Measurements from ENCODE around the gene PTPRG.

PTPRG gene

DNA sequence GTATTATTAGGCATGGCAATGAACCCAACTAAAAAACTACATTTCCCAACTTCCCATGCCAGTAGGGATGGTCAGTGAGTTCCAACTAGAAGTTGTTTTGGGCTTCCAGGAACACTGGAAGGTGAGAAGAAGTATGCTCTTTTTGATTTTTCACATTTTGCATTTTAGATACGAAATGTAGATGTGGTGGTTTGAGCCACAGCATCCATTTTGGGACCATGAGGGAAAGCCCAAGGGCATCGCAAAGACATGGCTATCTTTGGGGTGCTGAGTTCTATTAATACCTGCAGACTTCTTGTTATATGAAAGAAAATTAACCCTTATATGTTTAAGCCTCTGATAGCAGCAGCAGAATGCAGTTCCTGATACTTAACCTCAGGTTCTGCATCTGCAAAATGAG, 62.9 kb downstream of the PTPRG start:
- no peak for DNase-seq

DNA sequence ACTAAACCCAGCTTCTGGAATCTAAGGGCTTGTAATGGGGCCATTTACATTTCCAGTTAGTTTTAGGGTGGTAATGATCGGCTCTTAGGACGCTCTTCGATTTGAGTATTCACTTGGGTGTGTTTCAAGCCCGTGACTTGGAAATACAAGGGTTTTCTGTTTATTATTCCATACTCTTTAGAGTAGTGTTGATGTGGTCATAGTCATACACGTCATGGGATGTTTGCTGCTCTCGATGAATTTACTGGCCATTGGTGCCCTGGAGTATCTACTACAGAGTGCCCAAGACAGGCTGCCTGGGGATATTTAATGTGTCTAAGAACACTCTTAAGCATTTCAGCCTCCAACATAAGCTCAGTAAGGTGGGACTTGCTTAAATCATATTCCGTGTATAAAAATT, 64.1 kb downstream of the PTPRG start:
- no peak for DNase-seq

DNA sequence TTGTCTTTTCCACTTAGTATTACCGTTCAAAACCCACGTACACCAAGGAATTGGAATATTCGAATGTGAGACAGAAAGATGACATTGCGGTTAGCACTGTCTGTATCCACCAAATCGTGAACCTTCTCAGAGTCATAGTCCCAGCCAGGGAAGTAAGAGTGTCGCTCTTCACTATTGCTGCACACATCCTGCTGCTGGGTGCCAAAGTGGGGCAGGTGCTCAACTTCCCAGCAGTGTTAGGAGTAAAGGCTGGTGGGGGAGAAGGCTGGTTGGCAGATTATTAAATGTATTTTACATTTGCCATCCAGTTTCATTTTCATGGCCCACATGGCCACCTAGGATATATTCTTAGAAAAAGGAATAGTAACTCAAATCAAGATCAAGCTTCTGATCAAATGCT, 65.1 kb downstream of the PTPRG start:
- no peak for DNase-seq

DNA sequence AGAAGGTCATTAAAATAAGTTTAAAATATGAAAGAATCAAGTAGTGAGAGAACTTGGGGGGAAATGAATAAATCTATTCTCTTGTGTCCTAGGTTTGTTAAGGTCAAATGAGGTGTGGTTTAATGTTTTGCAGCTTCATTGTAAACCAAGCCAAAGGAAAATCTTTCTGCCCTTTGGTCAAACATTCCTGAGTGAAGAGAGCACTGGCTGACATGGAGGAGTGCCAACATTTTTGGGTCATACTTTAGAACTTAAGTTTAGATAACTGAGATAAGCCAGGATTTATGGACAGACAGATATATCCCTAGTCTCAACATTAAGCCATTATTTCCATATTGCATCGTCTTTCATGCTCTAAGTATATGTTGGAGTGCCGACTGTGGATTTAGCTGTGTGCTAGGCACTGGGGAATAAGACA, 66.4 kb downstream of the PTPRG start:
- no peak for DNase-seq

DNA sequence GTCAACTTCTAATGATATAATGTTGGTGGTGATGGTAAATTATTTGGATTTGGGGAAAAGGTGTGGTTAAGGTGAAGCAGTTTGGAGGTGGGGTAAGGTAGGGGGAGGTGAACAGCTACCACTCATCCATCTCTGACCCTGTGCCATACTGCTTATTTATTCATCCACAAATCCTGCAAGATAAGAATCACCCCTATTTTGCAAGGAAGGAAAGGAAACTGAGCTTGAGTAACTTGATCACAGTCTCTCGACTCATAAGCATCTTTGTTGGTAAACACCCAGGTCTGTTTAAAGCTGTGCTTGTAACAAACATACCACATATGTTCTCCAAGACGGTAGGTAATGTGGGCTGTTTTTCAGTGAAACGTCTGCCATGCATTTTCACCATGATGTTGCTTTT, 67.3 kb downstream of the PTPRG start:
- no peak for DNase-seq

DNA sequence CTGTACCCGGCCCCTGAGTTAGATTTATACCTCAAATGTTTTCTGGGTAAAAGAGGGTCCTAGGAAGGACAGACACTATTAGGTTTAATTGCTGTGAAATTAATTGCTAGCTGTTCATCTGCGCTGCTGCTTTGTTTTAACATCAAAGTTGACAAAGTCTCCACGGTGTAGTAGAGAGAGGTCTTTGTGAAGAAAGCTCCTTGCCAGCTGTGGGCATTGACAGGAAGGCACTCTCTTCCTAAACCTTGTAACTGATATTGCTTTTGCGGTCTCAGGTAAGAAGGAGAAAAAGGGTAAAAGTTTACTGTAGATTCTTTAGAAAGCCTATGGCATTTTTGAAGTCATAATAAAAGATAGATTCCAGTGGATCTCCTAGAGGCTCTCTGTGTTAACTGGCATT, 68.1 kb downstream of the PTPRG start:
- DNase-seq: no peak

DNA sequence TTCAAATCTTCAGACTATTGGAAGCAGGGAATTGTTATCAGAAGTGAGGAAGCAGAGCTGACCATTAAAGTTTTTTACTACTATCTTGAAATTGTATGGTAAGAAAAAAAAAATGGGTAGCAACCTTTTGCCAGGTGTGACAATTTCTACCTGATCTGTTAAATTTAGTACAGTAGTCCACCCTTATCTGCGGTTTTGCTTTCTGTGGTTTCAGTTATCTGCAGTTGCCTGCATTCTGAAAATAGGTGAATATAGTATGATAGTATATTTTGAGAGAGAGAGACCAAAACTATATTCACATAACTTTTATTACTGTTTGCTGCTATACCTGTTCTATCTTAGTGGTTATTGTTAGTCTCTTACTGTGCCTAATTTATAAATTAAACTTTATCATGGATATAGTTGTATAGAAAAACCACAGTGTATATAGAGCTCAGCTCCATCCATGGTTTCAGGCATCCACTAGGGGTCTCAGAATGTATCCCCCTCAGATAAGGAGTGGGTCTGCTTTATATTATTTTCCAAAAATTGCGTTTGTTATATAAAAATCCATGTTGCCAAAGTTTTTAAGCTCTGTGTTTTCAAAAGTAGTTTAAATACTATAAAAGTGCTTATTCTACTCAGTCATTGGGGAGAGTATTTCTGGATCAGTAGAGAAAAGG, 69.9 kb downstream of the PTPRG start:
- DNase-seq: no peak

DNA sequence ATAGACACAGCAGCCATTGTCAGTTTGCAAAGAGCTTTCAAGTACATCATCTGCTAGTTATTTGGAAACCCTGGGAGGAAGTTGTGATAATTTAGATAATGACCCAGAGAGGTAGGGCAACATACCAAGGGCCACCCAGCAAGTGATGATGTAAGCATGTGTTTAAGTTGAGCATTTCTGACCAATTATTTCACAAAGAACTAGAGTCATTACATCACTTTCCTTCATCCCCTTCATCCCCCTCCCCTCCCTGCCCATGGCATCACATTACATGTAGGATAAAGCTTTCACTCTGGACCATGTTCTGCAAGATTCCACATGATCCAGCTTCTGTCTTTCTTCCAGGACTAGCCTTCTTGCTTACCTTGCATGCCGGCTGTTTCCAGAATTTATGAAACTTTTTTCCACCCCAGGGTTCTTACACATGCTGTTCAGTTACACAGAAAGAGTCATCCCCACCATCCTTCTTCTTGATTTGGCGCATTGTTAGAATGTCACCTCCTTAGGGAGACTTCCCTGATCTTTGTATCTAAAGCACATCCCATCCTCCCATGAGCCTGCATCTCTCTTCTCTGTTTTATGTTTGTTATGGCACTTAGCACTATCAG, 71.3 kb downstream of the PTPRG start:
- no peak for DNase-seq

DNA sequence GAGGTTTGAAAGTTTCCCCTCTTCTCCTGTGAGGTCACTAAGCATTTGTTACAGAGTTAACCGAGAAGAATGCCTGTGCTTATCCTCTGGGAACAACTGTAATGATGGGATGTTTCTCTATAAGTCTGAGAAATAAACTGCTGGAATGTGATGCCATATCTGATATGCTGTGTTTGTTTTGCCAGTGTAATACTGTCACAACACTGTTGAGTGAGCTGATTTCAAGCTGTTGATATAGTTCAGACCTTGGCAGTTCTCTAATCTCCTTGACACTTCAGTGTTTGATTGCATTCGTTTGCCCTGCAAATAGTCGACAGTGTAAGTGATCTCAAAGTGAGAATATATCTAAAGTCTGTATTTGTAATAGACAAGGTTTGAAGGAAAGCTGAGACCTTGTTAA, 73.3 kb downstream of the PTPRG start:
- DNase-seq: no peak

DNA sequence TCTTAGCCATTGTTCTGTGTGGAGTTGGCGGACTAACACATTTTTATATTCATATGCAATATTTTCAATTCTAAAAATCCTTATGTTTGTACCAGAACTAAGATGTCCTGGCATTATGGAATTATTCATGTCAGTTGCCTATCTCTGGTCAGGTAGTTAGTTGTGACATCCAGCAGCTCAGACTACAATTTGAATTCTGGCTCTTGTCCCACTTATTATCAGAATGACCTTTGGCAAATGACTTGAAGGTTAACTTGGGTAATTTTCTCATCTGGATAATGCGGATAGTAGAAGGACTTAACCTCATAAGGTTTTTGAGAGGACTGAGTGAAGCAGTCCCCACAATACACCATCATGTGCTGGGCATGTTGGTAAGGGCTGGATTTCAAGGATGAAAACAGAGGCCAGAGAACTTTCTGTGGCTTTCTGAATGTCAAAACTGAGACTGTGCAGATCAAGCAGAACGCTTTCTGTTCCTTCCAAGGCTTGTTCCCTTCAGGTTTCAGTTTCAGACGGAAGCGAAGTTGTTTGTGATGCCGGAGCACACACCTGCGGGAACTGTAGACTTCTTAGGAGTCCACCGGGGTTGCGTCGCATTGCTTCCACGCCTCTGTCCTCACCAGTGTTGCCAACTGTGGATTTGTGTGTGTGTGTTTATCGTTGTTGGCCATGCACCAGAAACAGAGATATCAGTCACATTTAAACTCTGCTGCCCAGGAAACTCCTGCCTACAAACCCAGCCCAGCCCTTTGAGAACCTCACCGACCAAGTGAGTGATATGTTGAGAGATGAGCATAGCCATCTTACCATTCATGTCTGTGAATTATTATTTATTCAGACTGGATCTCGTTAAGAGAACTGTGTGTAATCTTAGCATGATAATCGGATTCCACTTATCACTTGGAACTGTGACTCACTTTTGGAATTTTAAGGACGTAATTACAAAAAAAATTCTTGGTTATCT, 76.0 kb downstream of the PTPRG start:
- no peak for DNase-seq

DNA sequence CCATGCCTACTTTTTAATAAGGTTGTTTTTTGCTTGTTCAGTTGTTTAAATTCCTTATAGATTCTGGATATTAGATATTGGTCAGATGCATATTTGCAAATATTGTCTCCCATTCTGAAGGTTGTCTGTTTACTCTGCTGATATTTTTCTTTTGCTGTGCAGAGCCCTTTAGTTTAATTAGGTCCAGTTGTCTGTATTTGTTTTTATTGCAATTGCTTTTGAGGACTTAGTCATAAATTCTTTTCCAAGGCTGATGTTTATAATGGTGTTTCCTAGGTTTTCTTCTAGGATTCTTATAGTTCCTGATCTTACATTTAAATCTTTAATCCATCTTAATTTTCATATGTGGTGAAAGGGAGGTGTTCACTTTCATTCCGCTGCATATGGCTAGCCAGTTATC, 77.4 kb downstream of the PTPRG start:
- DNase-seq: no peak

DNA sequence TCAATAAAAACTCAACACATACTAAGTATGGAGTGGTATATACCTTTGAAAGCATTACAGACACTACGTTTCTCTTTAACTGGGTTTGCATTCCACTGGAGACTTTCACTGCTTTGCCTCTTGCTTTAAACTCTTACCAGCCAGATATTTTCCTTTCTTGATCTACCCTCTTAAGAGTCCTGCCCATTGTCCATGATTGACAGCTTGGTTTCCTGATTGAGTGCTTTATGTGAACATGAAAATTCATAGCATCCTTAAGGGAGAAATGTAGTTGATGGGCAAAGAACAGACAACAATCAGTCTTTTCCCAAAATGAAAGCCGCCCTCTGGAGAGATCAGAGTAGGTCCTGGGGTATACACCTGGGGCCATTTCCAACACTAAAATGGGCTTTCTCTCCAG, 78.6 kb downstream of the PTPRG start:
- no peak for DNase-seq

DNA sequence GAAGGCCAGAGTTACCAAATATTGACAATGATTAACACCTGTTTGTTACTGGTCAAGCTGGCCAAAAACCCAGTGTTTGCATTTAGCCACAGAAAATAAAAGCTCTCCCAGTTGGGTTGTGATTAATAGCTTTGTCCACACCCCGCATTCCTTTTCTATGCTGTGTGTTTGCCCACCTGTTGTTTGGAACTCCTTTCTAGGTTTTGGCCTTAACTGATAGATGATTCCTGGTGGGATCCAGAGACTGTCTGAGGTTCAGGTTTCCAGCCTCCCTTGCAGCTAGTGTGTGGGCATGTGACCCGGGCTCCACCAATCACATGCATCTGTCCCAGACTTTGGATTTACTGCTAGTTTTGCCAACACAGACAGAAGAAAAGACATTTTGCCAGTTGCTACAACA, 83.8 kb downstream of the PTPRG start:
- DNase-seq: no peak

DNA sequence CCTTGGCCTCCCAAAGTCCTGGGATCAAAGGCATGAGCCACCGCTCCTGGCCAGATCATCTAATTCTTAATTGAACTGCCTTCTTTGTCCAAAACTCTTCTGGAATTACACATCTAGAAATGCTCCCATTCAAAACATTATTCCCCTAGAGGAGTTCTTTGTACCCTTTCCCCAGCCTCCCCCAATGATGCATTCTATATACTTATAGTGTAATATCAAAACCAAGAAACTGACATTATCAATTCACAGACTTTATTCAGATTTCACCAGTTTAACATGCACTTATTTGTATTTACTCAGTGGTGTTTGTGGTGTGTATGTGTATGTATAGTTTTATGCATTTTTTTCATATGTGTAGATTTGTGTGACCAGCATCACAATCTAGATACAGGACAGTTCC, 85.0 kb downstream of the PTPRG start:
- DNase-seq: no peak

DNA sequence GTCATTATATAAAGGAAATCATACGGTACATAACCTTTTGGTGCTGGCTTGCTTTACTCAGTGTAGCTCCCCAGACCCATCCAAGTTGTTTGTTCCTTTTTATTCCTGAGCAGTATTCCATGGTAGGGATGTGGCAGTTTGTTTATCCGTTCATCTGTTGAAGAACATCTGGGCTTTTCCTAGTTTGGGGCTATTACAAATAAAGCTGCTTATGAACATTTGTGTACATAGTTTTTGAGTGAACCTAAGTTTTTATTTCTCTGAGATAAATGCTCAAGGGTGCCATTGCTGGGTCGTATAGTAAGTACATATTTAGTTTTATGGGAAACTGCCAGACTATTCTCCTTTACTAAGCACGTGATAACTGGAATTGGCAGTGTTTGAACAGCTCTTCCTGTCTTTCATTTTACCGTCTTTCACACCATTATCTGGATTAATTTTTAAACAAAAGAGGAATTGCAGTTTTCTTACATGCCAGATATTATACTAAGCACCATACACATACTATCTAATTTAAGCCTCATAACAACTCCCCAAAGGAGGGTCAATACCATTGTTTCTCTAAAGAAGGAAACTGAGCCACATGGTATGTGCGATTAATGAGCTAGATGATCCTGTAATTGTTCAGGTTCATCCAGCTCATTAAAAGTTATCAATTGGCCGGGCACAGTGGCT, 85.6 kb downstream of the PTPRG start:
- no peak for DNase-seq

DNA sequence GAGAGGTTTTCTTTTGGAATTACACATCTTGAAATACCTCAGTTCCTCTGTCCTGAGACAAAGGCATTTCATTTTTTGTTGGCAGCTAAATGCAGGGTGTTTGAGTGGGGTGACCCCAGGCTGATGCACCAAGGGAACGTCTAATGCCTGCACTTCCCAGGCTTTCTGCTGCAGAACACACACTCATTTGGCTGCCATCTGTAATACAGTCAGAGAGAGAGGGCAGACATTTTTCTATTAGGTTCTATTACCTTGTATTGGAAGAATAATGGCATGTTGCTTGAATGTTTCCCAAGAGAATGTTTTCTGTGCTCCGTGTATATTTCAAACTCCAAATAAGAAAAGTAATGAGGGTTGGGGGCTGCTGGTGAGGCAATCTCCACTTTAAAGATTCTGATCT, 87.1 kb downstream of the PTPRG start:
- DNase-seq: no peak

DNA sequence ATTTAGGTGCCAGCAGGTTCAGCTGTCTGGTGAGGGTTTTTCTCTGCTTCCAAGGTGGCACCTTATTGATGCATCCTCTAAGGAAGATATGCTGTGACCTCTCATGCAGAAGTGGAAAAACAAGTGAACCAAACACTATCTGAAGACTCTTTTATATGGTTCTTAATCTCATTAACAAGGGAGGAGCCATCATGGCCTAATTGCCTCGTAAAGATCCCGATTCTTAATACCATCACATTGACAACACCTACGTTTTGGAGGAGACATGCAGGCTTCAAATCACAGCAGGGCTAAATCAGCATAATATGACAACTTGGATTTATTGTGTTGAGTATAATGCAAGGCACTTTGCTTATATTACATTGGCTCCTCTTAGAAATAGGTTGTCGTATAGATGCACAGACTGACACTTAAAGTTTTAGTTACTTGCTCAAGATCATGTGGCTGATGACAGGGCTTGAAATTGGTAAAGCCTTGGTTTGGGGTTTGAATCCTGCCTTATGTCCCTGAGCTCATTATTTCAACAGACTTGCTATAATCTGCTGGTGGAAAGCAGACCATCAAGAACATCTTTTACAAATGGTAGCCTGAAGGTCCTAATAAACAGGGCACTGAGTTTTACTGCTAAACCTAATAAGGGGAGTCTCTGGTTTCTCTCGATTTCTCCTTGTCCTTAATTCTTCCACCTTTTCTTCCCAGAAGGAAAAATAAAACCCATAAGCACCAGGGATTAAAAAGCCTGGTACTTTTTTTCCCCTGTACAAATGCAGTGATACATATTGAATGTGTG, 88.2 kb downstream of the PTPRG start:
- DNase-seq: no peak

DNA sequence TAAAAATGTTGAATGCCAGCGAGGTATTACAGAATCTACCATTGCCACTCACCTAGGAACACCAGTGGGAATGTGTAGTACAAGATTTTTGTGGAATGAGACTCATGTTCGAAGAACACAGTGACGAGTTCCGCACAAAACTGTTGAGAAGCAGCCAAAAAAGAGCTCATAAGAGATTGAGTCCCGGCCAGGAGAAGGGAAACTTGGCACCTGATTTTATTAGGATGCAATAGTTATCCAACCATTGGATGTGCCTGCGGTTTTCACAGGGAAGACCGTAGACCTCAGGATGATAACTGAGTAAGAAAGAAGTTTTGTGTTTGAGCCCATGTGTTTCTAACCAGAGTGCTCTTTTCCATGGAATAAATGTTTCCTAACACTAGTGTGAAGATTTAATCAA, 88.9 kb downstream of the PTPRG start:
- DNase-seq: no peak

DNA sequence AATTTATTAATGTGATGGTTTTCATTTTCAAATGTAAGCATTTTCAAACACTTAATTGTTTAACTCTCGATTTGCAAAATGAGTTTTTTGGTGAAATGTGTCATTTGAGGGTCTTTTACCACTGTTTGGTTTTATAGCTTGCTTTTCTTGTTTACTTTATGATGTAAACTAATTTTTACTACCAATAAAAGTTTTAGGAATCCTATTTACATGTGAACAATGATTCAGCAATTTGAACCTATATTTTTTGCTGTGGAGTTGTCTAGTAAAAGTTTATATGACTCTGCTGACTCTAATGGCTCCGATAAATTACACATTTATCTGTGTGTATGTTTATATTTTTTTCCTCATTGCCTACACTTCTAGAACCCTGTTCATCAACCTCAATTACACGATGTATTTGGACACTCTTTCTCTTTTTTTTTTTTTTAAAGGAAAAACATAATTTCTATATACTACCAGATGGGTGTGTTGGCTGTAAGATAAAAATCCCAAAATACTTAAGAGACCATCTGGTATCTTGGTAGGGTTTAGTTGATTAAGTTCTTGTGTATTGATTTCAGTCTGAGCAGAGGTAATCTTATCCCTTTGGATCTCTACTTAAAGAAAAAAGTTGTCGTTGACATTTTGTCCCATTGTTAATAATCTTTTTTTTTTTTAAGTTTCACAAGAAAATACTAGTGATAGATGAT, 89.5 kb downstream of the PTPRG start:
- no peak for DNase-seq

DNA sequence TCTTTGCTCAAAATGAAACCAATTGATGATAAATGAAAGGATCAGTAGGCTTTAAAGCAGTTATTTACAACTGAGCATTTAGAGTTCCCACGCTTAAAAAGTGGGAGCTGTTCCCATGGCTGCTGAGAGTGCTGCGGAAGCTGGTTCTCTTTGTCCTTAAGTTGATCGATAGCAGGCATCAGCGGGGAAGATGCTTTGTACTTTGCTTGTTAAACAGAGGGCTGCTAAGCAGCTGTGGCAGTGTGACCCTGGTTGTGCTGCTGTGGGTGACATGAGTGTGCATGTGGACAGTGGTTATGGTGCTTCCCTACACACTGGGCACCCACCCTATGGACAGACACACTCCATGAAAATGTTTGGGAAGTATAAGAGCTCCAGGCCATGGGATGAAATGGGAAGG, 96.3 kb downstream of the PTPRG start:
- DNase-seq: no peak

DNA sequence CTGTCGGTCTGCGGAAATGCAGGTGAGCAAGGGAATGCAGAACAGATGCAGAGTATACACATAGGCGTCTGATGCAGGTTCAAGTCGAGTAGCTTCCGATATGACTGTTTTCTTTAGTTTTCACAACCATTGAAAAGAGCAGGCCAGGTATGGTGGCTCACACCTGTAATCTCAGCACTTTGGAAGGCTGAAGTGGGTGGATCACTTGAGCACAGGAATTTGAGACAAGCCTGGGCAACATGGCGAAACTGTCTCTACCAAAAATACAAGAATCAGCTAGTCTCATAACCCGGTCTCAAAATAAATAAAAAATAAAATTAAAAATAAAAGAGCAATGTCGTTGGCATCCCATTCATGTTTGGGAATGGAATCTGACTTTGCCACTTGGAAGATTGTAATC, 101.5 kb downstream of the PTPRG start:
- no peak for DNase-seq
